NB4 (cell line): ENCODE data around the gene IL10RB.

ENCODE experiments used
- CTCF ChIP-seq: IDR thresholded peaks from one replicate; pipeline ENCODE4 v1.5.1; 2012; ENCODE audit warnings: low read depth, low read length
- POLR2A ChIP-seq: IDR thresholded peaks from 2 replicates; pipeline ENCODE4 v1.6.1; 2011; ENCODE audit warnings: mild to moderate bottlenecking; ENCODE audit not compliant: insufficient read length; ENCODE audit errors: extremely low read depth

DNA sequence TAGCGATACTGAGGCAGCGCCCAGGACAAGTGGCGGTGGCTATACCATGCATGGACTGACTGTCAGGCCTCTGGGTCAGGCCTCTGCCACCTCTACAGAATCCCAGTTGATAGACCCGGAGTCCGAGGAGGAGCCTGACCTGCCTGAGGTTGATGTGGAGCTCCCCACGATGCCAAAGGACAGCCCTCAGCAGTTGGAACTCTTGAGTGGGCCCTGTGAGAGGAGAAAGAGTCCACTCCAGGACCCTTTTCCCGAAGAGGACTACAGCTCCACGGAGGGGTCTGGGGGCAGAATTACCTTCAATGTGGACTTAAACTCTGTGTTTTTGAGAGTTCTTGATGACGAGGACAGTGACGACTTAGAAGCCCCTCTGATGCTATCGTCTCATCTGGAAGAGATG, 3.2 kb upstream of the IL10RB start:
- TF ChIP-seq CTCF (no peak), POLR2A (no peak)
